Measurements from ENCODE around the gene ITGAL. TPM values are rescaled to one million over a fixed set of nuclear protein-coding genes. Genes with fewer than 3 reads are reported as not detected.

ITGAL gene
- total and polyA plus RNA-seq, 2 of the 8 experiments (the other 6 are each of a cell fraction or from before 2014, with no cell fraction given), result not detected

- FAIRE-seq, result no peak
- DNase-seq (ENCODE audit: low read depth in 1 of 2, low spot score in 2 of 2), result no peak
- Histone ChIP-seq H3K4me3 (ENCODE audit: extremely low read depth in 1 of 4, insufficient read depth in 2 of 4, low read depth in 3 of 4, low read length in 4 of 4) (no peak overlapping the region), H3K4ac (replicated peaks; ENCODE audit: insufficient read length, low read depth, low read length) (no peak overlapping the region), H3K9ac (replicated peaks in 1 of 4; ENCODE audit: extremely low read depth in 1 of 4, low read depth in 3 of 4, low read length in 3 of 4) (no peak overlapping the region), H3K79me2 (ENCODE audit: control insufficient read depth in 1 of 2, insufficient read depth in 2 of 2, low read length in 2 of 2) (0 out of 4 replicates have a peak, but pooled peaks cover 0 to under 1% of the 10 kb centered on the region in 2 experiments), H3K27me3 (replicated peaks in 1 of 4; ENCODE audit: control insufficient read depth in 3 of 4, extremely low read depth in 1 of 4, insufficient read depth in 3 of 4, low read length in 3 of 4) (0 out of 7 replicates have a peak, but pooled peaks cover 0 to 4% (median 0%) of the 10 kb centered on the region in 4 experiments), H3K9me3 (ENCODE audit: insufficient read depth in 2 of 2, low read depth in 1 of 2, low read length in 1 of 2) (no peaks in the 10 kb centered on the region), H3K23me2 (ENCODE audit: low read depth, low read length) (no peaks in the 10 kb centered on the region), H3K18ac (ENCODE audit: extremely low read depth, low read length) (no peak overlapping the region), H2AK5ac (ENCODE audit: low read depth, low read length) (no peak overlapping the region), H2AFZ (ENCODE audit: low read length) (no peak overlapping the region), H3K4me2 (ENCODE audit: insufficient read depth in 1 of 2, low read depth in 2 of 2, low read length in 2 of 2) (no peak overlapping the region), H4K8ac (ENCODE audit: extremely low read depth, insufficient read depth, low read length) (no peak overlapping the region), H3K23ac (ENCODE audit: insufficient read length) (no peak overlapping the region), H3K56ac (replicated peaks; ENCODE audit: insufficient read length, low read depth, low read length) (no peak overlapping the region), H3K14ac (ENCODE audit: insufficient read length) (no peak overlapping the region), H2BK12ac (ENCODE audit: low read depth, low read length) (no peak overlapping the region), H2BK20ac (ENCODE audit: low read length) (no peak overlapping the region), H3K79me1 (ENCODE audit: low read depth, low read length) (no peaks in the 10 kb centered on the region), H3K27ac (ENCODE audit: low read depth, low read length) (no peak overlapping the region), H3K36me3 (ENCODE audit: control insufficient read depth in 2 of 4, insufficient read depth in 4 of 4, low read length in 3 of 4) (peaks cover 0 to 4% (median 0%) of the 10 kb centered on the region in 4 experiments; a peak in 1 of 8 replicates), H4K5ac (ENCODE audit: insufficient read length, low read depth, low read length) (no peak overlapping the region), H2BK15ac (ENCODE audit: low read length) (no peak overlapping the region), H4K91ac (replicated peaks; ENCODE audit: insufficient read length, low read length) (no peak overlapping the region), H2BK5ac (ENCODE audit: low read depth, low read length) (no peak overlapping the region), H3K4me1 (replicated peaks in 1 of 4; ENCODE audit: control insufficient read depth in 3 of 4, insufficient read depth in 4 of 4, low read length in 3 of 4) (peaks cover 0 to 2% (median 0%) of the 10 kb centered on the region in 4 experiments; a peak in 1 of 7 replicates), H4K20me1 (replicated peaks in 1 of 2; ENCODE audit: control insufficient read depth in 1 of 2, insufficient read depth in 2 of 2, low read length in 2 of 2) (no peaks in the 10 kb centered on the region), H2BK120ac (replicated peaks; ENCODE audit: low read depth, low read length) (no peak overlapping the region)
- ChIA-PET CTCF (ENCODE audit: partially characterized antibody) (interaction anchor here (1.2 to 1.5 kb wide), 2 partner anchors 97 to 177 kb away, joined by 3 to 4 read pairs; no protein-coding TSS in a partner anchor), POLR2A (ENCODE audit: partially characterized antibody) (no interaction called here)
- WGBS, 2 experiments (ENCODE audit: extremely low coverage in 1 of 2, insufficient coverage in 1 of 2, insufficient read length in 1 of 2, insufficient replicate concordance in 2 of 2, low coverage in 1 of 2, low lambda C conversion rate in 2 of 2, missing lambda C conversion rate in 1 of 2), result 97% methylated on average over 5 of the region's 5 CpGs; no CpG with 5 or more reads in 1 of the 2 experiments
- no peak for TF ChIP-seq NRF1 (IDR thresholded peaks at IDR 0.05; ENCODE audit: low read depth, low read length)
- TF ChIP-seq ZNF274 (IDR thresholded peaks at IDR 0.05; ENCODE audit: borderline replicate concordance, extremely low read depth, low read length), result no peak
- no peak for TF ChIP-seq CHD1 (IDR thresholded peaks at IDR 0.05; ENCODE audit: low read depth, low read length)
- TF ChIP-seq USF2 (IDR thresholded peaks at IDR 0.05; ENCODE audit: low read length), result no peak
- TF ChIP-seq ATF2 (IDR thresholded peaks at IDR 0.05; ENCODE audit: low read length), result no peak
- no peak for TF ChIP-seq CTCF (IDR thresholded peaks at IDR 0.05; ENCODE audit: control extremely low read depth in 1 of 3, insufficient read depth in 1 of 3, low read depth in 1 of 3, low read length in 3 of 3)
- TF ChIP-seq GTF2F1 (IDR thresholded peaks at IDR 0.05; ENCODE audit: borderline replicate concordance, low read depth, low read length), result no peak
- TF ChIP-seq KDM1A (IDR thresholded peaks at IDR 0.05; ENCODE audit: borderline replicate concordance, low read length), result no peak
These were observed 33.7 kb upstream of the ITGAL start for GRCh38 chr16:30438835-30439234.
